Measurements from ENCODE around the gene KCNQ5. TPM values are rescaled to one million over a fixed set of nuclear protein-coding genes. Genes with fewer than 3 reads are reported as not detected.
A peak's percentile ranks its signal among the peaks of the same experiment; 100 is the strongest.

Gene KCNQ5
- total RNA-seq, 1 experiment from 2014 or later, result 17.8 TPM

DNA sequence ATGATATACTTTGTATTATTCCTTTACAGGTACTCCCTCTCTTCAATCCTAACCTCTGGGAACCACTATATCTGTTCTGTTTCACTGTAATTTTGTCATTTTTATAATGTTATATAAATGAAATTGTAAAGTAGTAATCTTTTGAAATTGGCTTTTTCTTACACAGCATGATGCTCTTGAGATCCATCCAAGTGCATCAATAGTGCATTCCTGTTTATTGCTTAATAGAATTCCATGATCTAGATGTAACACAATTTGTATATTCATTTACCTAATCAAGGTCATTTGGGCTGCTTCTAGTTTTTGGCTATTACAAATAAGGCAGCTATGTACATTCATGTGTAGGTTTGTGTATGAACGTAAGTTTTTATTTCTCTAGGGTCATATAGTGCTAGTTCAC is 428.8 kb downstream of the KCNQ5 start:
- ChIA-PET CTCF (no interaction called here), POLR2A (ENCODE audit: low non-redundant PET) (no interaction called here)
- TF ChIP-seq EZH2 (IDR thresholded peaks at IDR 0.05; ENCODE audit: borderline replicate concordance, low read depth, low read length, poor library complexity, severe bottlenecking), result no peak
- TF ChIP-seq, protein P1, sequence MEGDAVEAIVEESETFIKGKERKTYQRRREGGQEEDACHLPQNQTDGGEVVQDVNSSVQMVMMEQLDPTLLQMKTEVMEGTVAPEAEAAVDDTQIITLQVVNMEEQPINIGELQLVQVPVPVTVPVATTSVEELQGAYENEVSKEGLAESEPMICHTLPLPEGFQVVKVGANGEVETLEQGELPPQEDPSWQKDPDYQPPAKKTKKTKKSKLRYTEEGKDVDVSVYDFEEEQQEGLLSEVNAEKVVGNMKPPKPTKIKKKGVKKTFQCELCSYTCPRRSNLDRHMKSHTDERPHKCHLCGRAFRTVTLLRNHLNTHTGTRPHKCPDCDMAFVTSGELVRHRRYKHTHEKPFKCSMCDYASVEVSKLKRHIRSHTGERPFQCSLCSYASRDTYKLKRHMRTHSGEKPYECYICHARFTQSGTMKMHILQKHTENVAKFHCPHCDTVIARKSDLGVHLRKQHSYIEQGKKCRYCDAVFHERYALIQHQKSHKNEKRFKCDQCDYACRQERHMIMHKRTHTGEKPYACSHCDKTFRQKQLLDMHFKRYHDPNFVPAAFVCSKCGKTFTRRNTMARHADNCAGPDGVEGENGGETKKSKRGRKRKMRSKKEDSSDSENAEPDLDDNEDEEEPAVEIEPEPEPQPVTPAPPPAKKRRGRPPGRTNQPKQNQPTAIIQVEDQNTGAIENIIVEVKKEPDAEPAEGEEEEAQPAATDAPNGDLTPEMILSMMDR (conservative IDR thresholded peaks at IDR 0.05; ENCODE audit: low read depth, low read length), result no peak
- no peaks in the 10 kb centered on the region for H3K27me3 ChIP-seq (replicated peaks; ENCODE audit: insufficient read depth, low read depth, low read length, poor library complexity)
- H3K9me3 ChIP-seq (ENCODE audit: low read depth, low read length, poor library complexity, severe bottlenecking), result no peaks in the 10 kb centered on the region
- intact Hi-C loops (cut with micrococcal nuclease; ENCODE audit: unreplicated experiment), result loop anchor here (2.0 to 5.0 kb wide), 3 partner anchors 80 to 426 kb away; no protein-coding TSS in a partner anchor
- no peaks in the 10 kb centered on the region for H3K36me3 ChIP-seq (ENCODE audit: insufficient read depth, low read length, poor library complexity, severe bottlenecking)
- no TSS peak for BruUV-seq (replicated peaks)
- no peak overlapping the region for H3K4me3 ChIP-seq (ENCODE audit: low read depth, low read length, poor library complexity, severe bottlenecking)
- peak overlapping the region; percentile 77 for H3K27ac ChIP-seq (ENCODE audit: low read depth, low read length, poor library complexity, severe bottlenecking)
- peak; percentile 60 for DNase-seq (ENCODE audit: low spot score)
- H3K4me1 ChIP-seq (ENCODE audit: insufficient read depth, low read length, poor library complexity, severe bottlenecking), result peaks cover 33% of the 10 kb centered on the region

GRCh38 chr6:73051147-73051546 is 429.3 kb downstream of the KCNQ5 start:
- TF ChIP-seq, protein P1 (conservative IDR thresholded peaks at IDR 0.05; ENCODE audit: low read depth, low read length), result no peak
- TF ChIP-seq EZH2 (IDR thresholded peaks at IDR 0.05; ENCODE audit: borderline replicate concordance, low read depth, low read length, poor library complexity, severe bottlenecking), result no peak
- H3K9me3 ChIP-seq (ENCODE audit: low read depth, low read length, poor library complexity, severe bottlenecking), result no peaks in the 10 kb centered on the region
- H3K4me3 ChIP-seq (ENCODE audit: low read depth, low read length, poor library complexity, severe bottlenecking), result no peak overlapping the region
- ChIA-PET POLR2A (ENCODE audit: low non-redundant PET) (no interaction called here), CTCF (no interaction called here)
- no TSS peak for BruUV-seq (replicated peaks)
- peaks cover 31% of the 10 kb centered on the region for H3K4me1 ChIP-seq (ENCODE audit: insufficient read depth, low read length, poor library complexity, severe bottlenecking)
- H3K36me3 ChIP-seq (ENCODE audit: insufficient read depth, low read length, poor library complexity, severe bottlenecking), result no peaks in the 10 kb centered on the region
- H3K27me3 ChIP-seq (replicated peaks; ENCODE audit: insufficient read depth, low read depth, low read length, poor library complexity), result no peaks in the 10 kb centered on the region
- DNase-seq (ENCODE audit: low spot score), result no peak
- peak overlapping the region; percentile 35 for H3K27ac ChIP-seq (ENCODE audit: low read depth, low read length, poor library complexity, severe bottlenecking)
- intact Hi-C loops (cut with micrococcal nuclease; ENCODE audit: unreplicated experiment), result loop anchor here (2.0 to 5.0 kb wide), 3 partner anchors 80 to 426 kb away; no protein-coding TSS in a partner anchor

GRCh38 chr6:73054958-73055357 is 433.1 kb downstream of the KCNQ5 start:
- H3K36me3 ChIP-seq (ENCODE audit: insufficient read depth, low read length, poor library complexity, severe bottlenecking), result no peaks in the 10 kb centered on the region
- H3K4me3 ChIP-seq (ENCODE audit: low read depth, low read length, poor library complexity, severe bottlenecking), result no peak overlapping the region
- intact Hi-C loops (cut with micrococcal nuclease; ENCODE audit: unreplicated experiment), result loop anchor here (5.0 kb wide), 1 partner anchor 103 kb away; no protein-coding TSS in a partner anchor
- no peaks in the 10 kb centered on the region for H3K27me3 ChIP-seq (replicated peaks; ENCODE audit: insufficient read depth, low read depth, low read length, poor library complexity)
- peaks cover 13% of the 10 kb centered on the region for H3K4me1 ChIP-seq (ENCODE audit: insufficient read depth, low read length, poor library complexity, severe bottlenecking)
- no peak for DNase-seq (ENCODE audit: low spot score)
- no peaks in the 10 kb centered on the region for H3K9me3 ChIP-seq (ENCODE audit: low read depth, low read length, poor library complexity, severe bottlenecking)
- TF ChIP-seq EZH2 (IDR thresholded peaks at IDR 0.05; ENCODE audit: borderline replicate concordance, low read depth, low read length, poor library complexity, severe bottlenecking), result no peak
- TF ChIP-seq, protein P1 (conservative IDR thresholded peaks at IDR 0.05; ENCODE audit: low read depth, low read length), result no peak
- no peak overlapping the region for H3K27ac ChIP-seq (ENCODE audit: low read depth, low read length, poor library complexity, severe bottlenecking)
- CTCF ChIA-PET, result no interaction called here
- POLR2A ChIA-PET (ENCODE audit: low non-redundant PET), result no interaction called here
- no TSS peak for BruUV-seq (replicated peaks)
